HG03432 (cell line): ENCODE measurements around the gene NAP1L4.

Experiments
- ATAC-seq: cut with Tn5 transposase; IDR thresholded peaks from one replicate; pipeline ENCODE4 v1.9.1; 2021; ENCODE audit warnings: mild to moderate bottlenecking, moderate library complexity; ENCODE audit not compliant: unreplicated experiment

The NAP1L4 gene

GRCh38 chr11:2926611-2927051 is 65.5 kb downstream of the NAP1L4 start:
- no peak for ATAC-seq

GRCh38 chr11:2924821-2925675 is 67.1 kb downstream of the NAP1L4 start:
- ATAC-seq, result no peak

- no peak for ATAC-seq
These were observed 67.7 kb downstream of the NAP1L4 start for GRCh38 chr11:2924381-2924780.

- no peak for ATAC-seq
These were observed 68.4 kb downstream of the NAP1L4 start for GRCh38 chr11:2923446-2924375.

GRCh38 chr11:2922655-2923054 is 69.5 kb downstream of the NAP1L4 start:
- ATAC-seq, result no peak

- ATAC-seq, result no peak
These were observed 70.2 kb downstream of the NAP1L4 start for GRCh38 chr11:2921742-2922493.

GRCh38 chr11:2921261-2921660 is 70.9 kb downstream of the NAP1L4 start:
- ATAC-seq, result no peak

- no peak for ATAC-seq
These were observed 71.8 kb downstream of the NAP1L4 start for GRCh38 chr11:2920343-2920742.

- no peak for ATAC-seq
These were observed 72.3 kb downstream of the NAP1L4 start for GRCh38 chr11:2919837-2920236.

GRCh38 chr11:2919188-2919587 is 72.9 kb downstream of the NAP1L4 start:
- ATAC-seq, result no peak

- ATAC-seq, result no peak
These were observed 74.2 kb downstream of the NAP1L4 start for GRCh38 chr11:2917842-2918490.

- ATAC-seq, result no peak
These were observed 75.1 kb downstream of the NAP1L4 start for GRCh38 chr11:2916892-2917645.

GRCh38 chr11:2916114-2916891 is 75.8 kb downstream of the NAP1L4 start:
- no peak for ATAC-seq

- no peak for ATAC-seq
These were observed 76.7 kb downstream of the NAP1L4 start for GRCh38 chr11:2915473-2915872.

GRCh38 chr11:2914455-2915195 is 77.5 kb downstream of the NAP1L4 start:
- ATAC-seq, result no peak

GRCh38 chr11:2913776-2914175 is 78.4 kb downstream of the NAP1L4 start:
- no peak for ATAC-seq

GRCh38 chr11:2913019-2913431 is 79.1 kb downstream of the NAP1L4 start:
- no peak for ATAC-seq

- no peak for ATAC-seq
These were observed 79.6 kb downstream of the NAP1L4 start for GRCh38 chr11:2912498-2912897.
